Aortic smooth muscle cell (primary cell): ENCODE results near the gene KRTAP5-4. TPM values are rescaled to one million over a fixed set of nuclear protein-coding genes. Genes with fewer than 3 reads are reported as not detected.

Experiments used
- total RNA-seq: library from RNA; depleted of rRNA; stranded (reverse); fragments of >200 nt; gene quantifications from 2 replicates; pipeline ENCODE4 v1.2.3, GENCODE V29; 2014

Gene KRTAP5-4
- 0.19 TPM in 1 of 2 replicates, not detected in the other for total RNA-seq

DNA sequence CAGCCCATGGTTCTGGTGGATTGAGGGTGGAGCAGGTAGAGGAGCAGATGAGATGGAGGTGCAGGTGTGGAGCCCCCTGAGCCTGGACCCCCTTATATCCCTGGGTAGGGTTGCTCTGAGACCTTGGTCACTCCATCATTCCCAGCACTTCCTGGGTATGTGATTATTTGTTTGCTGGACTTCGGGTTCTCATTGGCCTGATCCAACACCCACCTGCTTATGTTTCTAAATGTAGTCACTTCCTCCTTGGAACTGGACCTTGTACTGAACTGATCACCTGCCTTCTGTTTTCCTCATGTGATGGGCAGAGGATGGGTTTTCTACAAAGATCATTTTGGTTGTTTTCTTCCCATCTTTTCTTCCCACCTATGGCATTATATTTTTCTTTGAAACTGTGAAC lies at the start of gene KRTAP5-4:
Gene KRTAP5-4 (minus strand): TSS at position 53 of the 400 bp plus-strand sequence. CDS start 45 bp downstream, at position 8.

DNA sequence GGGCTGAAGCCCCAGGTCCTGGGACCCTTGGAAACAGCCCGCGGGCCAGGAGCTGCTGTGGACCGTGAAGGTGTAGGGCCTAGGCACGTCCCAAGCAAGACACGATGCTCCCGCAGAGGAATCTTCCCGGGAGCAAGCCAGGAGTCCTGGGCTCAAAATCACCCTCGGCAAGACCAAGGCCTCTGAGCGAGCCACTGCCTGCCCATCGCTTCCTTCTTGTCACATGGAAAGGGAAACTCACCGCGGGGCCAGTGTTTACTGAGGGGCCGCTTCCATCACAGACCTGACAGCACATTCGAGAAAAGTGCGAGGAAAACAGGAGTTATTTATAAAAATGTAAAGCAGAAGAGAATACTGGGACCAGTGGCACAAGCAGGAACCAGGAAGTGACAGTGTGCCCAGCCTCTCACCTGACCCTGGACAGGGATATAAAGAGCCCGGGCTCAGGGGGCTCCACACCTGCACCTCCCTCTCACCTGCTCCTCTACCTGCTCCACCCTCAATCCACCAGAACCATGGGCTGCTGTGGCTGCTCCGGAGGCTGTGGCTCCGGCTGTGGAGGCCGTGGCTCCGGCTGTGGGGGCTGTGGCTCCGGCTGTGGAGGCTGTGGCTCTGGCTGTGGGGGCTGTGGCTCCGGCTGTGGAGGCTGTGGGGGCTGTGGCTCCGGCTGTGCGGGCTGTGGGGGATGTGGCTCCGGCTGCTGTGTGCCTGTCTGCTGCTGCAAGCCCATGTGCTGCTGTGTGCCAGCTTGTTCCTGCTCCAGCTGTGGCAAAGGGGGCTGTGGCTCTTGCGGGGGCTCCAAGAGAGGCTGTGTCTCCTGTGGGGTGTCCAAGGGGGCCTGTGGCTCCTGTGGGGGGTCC lies 7.6 kb upstream of the KRTAP5-4 start, which contains the start of gene KRTAP5-5:
Gene KRTAP5-5 (plus strand): TSS at position 450 of the 860 bp plus-strand sequence. CDS start 66 bp downstream, at position 516.

DNA sequence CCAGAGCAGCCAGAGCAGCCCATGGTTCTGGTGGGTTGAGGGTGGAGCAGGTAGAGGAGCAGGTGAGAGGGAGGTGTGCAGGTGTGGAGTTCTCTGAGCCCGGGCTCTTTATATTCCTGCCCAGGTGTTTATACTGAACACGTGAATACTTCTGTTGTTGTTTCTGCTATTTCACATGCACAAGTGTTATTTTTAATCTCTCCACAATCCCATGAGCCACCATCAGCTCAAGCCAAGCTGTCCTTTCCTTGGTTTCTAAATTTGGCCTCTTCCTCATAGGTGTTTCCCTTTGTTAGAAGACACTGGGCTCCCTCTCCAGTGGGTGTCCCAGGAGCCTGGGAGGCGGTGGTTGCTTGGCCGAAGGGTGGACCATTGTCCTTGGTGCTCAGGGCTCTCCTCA lies 13.6 kb downstream of the KRTAP5-4 start, which contains the start of gene KRTAP5-3:
Gene KRTAP5-3 (minus strand): TSS at position 101 of the 400 bp plus-strand sequence. CDS start 78 bp downstream, at position 23.

DNA sequence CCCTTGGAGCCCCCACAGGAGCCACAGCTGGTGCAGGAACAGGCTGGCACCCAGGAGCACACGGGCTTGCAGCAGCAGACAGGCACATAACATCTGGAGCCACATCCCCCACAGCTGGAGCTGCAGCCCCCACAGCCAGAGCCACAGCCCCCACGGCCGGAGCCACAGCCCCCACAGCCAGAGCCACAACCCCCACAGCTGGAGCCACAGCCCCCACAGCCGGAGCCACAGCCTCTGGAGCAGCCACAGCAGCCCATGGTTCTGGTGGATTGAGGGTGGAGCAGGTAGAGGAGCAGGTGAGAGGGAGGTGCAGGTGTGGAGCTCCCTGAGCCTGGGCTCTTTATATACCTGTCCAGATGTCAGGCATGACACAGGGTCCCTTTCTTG lies 24.0 kb downstream of the KRTAP5-4 start, which contains the start of gene KRTAP5-2:
Gene KRTAP5-2 (minus strand): TSS at position 301 of the 387 bp plus-strand sequence. CDS start 44 bp downstream, at position 257.

GRCh38 chr11:1584661-1585370 lies 37.1 kb downstream of the KRTAP5-4 start, which contains the start of gene KRTAP5-1:
Gene KRTAP5-1, minus strand, starts transcription at chr11:1585283. Its CDS starts 34 bp downstream, at chr11:1585249.

DNA sequence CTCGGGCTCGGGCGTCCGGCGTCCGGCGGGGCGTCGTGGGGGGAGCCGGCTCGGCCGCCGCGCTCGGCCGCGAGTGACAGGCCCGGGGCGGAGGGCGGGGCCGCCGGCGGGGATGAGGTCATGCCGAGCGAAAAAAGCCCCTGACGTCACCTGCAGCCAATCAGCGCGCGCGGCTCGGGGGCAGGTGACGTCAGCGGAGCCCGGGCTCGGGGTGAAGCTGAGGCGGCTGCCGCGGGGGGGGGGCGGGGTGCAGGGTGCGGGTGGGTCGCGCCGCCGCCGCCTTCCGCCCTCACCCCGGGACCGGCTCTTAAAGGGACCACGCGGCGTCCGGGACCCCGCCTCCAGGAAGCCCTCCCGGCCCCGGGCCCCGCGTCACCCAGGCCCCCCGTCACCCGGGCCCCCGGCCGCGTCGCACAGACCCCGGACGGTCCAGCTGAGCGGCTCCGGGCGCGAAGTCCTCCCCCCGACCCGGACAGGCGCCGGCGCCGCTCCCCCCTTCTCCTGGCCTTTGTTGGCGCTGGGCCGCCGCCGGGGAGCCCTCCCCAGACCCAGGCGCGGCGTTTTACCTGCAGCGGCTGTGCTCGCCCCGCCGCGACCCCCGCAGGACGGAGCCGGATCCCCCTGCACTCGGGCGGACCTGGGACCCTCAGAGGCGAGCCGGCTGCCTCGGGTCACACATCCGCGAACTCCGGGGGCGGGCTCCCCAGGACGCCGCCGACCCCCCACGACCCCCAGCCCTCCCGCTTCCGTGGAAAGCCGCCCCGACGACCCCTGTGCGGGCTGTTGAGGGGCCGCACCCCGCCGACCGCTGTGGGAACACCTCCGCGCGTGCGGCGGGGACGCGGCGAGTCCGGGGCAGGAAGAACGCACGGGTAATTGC lies 49.5 kb downstream of the KRTAP5-4 start, which contains the start of gene DUSP8:
Gene DUSP8 (minus strand): TSS at position 75 of the 880 bp plus-strand sequence. CDS start 6,445 bp downstream, outside the sequence.

Other genes with a start within 250 kb of the KRTAP5-4 start
- gene BRSK2, start 232.2 kb downstream of the KRTAP5-4 start, total RNA-seq = 0.12 and 0.26 TPM in 2 replicates
- 31.6 TPM in 2 replicates for gene MOB2, start 135.4 kb downstream of the KRTAP5-4 start, total RNA-seq
- 0.40 and 0.62 TPM in 2 replicates for gene DUSP8, start 49.9 kb downstream of the KRTAP5-4 start, total RNA-seq
- gene KRTAP5-1, start 36.9 kb downstream of the KRTAP5-4 start, total RNA-seq = not detected in 2 replicates
- not detected in 2 replicates for gene KRTAP5-2, start 23.8 kb downstream of the KRTAP5-4 start, total RNA-seq
- gene KRTAP5-3, start 13.7 kb downstream of the KRTAP5-4 start, total RNA-seq = not detected in 2 replicates
- gene KRTAP5-5, start 7.6 kb upstream of the KRTAP5-4 start, total RNA-seq = not detected in 2 replicates
- not detected in 2 replicates for gene KRTAP5-6, start 75.1 kb upstream of the KRTAP5-4 start, total RNA-seq
- 4.5 and 7.7 TPM in 2 replicates for gene IFITM10, start 128.5 kb upstream of the KRTAP5-4 start, total RNA-seq
- 538 and 658 TPM in 2 replicates for gene CTSD, start 141.8 kb upstream of the KRTAP5-4 start, total RNA-seq
- 0.26 TPM in 1 of 2 replicates, not detected in the other for gene SYT8, start 212.9 kb upstream of the KRTAP5-4 start, total RNA-seq
- not detected in 2 replicates for gene TNNI2, start 216.8 kb upstream of the KRTAP5-4 start, total RNA-seq
- gene LSP1, start 230.9 kb upstream of the KRTAP5-4 start, total RNA-seq = 6.7 and 18.2 TPM in 2 replicates